ENCODE results near the gene FANCG. TPM values are rescaled to one million over a fixed set of nuclear protein-coding genes. Genes with fewer than 3 reads are reported as not detected.
A peak's percentile ranks its signal among the peaks of the same experiment; 100 is the strongest.

The FANCG gene
- total and polyA plus RNA-seq, 7 donors: 3.2 to 24.0 (median 11.0) TPM

DNA sequence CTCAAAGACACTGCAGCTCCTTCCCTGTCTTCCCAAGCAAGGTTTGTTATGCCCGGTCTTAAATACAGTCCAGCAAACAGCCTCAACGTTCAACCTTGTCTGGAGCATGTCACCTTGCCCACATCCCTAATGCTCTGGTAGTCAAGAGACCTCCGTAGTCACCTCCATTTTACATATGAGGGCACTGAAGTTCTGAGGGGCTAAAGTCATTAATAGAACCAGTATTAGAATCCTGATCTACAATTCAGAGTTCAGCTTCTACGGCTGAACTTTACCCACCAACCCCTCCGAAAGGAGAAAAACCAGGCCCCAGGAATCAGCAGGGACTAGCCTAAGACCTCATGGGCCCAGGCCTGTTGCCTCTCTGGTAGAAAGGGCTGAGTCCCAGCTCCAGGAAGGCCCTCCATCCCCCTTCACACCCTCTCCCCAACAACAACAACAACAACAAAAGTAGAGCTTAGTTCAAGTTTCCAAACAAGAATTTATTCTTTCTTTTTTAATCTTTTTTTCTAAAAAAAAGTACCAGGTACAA lies 24.0 kb upstream of the FANCG start:
- peaks cover 35 to 73% (median 52%) of the 10 kb centered on the region in 4 donors for H3K36me3 ChIP-seq
- intact Hi-C loops (cut with DNase I): loop anchor here (1.0 to 2.0 kb wide), 2 partner anchors 8 to 23 kb away; no protein-coding TSS in a partner anchor

DNA sequence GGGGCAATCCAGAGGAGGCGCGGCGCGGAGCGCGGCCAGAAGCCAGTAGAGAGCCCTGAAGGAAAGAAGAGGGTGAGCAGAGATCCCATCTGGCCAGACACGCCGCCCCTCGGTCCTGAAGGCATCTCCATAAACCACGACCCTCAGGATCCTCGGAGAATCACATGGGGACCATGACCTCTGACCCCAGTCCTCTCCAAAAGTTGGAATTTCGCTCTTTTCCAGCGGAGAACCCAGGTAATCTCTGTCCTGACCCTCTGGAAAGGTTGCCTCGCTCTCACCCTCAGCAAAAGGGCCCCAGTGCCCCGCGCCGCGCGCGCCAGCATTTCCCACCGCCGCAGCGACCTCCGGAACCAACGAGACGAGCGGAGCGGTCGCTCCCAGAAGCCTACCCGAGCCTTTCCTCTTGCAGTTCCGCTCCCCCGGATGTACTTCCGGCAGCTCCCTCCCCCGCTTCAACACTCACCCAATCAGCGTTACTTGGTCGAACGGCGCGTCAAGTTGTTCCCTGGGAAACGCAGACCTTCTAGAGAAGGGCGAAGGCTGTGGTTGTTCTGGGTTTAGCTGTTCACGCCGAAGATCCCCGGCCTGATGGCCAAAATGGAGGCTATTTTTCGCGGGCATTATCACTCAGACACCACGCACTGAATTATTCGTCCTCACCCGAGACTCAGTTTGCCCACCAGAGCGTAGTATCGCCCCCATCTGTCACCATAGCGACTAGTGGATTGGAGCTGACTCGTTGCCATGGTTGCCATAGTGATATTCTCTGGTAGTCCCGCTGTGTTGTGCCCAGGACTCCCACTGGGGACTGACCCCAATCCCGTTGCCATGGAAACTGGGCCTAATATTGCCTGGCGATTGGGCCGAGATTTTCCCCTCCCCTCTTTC lies 23.3 kb upstream of the FANCG start, which contains the start of gene STOML2:
TSS of gene STOML2 (minus strand) at position 363 of the 891 bp plus-strand sequence. CDS start at position 326, 37 bp downstream.
- Histone ChIP-seq H3K27ac (peak within 1 kb of the TSS; percentile 78 to 95 (median 88)), H3K27me3 (no peaks in the 10 kb centered on the region), H3K4me3 (peak within 1 kb of the TSS; percentile 48 to 85 (median 66)), H3K36me3 (peaks cover 34 to 66% (median 47%) of the 10 kb centered on the region in 4 donors), H3K9me3 (no peaks in the 10 kb centered on the region), H3K4me1 (peaks cover 0 to 28% (median 23%) of the 10 kb centered on the region in 4 donors)
- WGBS, 2 donors: 1% methylated on average over 57 of the region's 57 CpGs
- peak; percentile 98 for DNase-seq
- TF ChIP-seq EP300 (IDR thresholded peaks at IDR 0.05) (no peak), POLR2AphosphoS5 (IDR thresholded peaks at IDR 0.05) (peak; percentile 82 to 86 (median 83)), POLR2A (IDR thresholded peaks at IDR 0.05) (peak; percentile 35 to 48)
- intact Hi-C loops (cut with DNase I): loop anchor here (1.0 to 2.0 kb wide), 2 partner anchors 8 to 22 kb away; no protein-coding TSS in a partner anchor

More for the DNA sequence above, 24.0 kb upstream of the FANCG start:
- 43 to 47% methylated on average over 5 of the region's 5 CpGs for WGBS, 2 donors
- no peaks in the 10 kb centered on the region for H3K9me3 ChIP-seq
- H3K27me3 ChIP-seq: no peaks in the 10 kb centered on the region
- peak overlapping the region in 3 of 4 donors; percentile 48 to 85 (median 80) for H3K4me3 ChIP-seq
- peaks cover 0 to 28% (median 23%) of the 10 kb centered on the region in 4 donors for H3K4me1 ChIP-seq
- TF ChIP-seq EP300 (IDR thresholded peaks at IDR 0.05) (no peak), POLR2AphosphoS5 (IDR thresholded peaks at IDR 0.05) (no peak), POLR2A (IDR thresholded peaks at IDR 0.05) (no peak), CTCF (IDR thresholded peaks at IDR 0.05) (no peak)
- H3K27ac ChIP-seq: peak overlapping the region; percentile 78 to 95 (median 88)
- peak; percentile 34 for DNase-seq

GRCh38 chr9:35102465-35102768 lies 22.7 kb upstream of the FANCG start:
- TF ChIP-seq CTCF (IDR thresholded peaks at IDR 0.05): no peak
- no peak for TF ChIP-seq POLR2AphosphoS5 (IDR thresholded peaks at IDR 0.05)
- TF ChIP-seq POLR2A (IDR thresholded peaks at IDR 0.05): no peak
- no peak for TF ChIP-seq EP300 (IDR thresholded peaks at IDR 0.05)
- intact Hi-C loops (cut with DNase I): loop anchor here (2.0 kb wide), 1 partner anchor 22 kb away; no protein-coding TSS in a partner anchor
- DNase-seq: no peak
- Histone ChIP-seq H3K4me3 (peak overlapping the region; percentile 48 to 85 (median 66)), H3K36me3 (peaks cover 28 to 60% (median 41%) of the 10 kb centered on the region in 4 donors), H3K4me1 (peaks cover 0 to 28% (median 23%) of the 10 kb centered on the region in 4 donors), H3K27me3 (no peaks in the 10 kb centered on the region), H3K9me3 (no peaks in the 10 kb centered on the region), H3K27ac (peak overlapping the region; percentile 78 to 95 (median 88))
- 1 to 6% methylated on average over 10 of the region's 10 CpGs for WGBS, 2 donors

DNA sequence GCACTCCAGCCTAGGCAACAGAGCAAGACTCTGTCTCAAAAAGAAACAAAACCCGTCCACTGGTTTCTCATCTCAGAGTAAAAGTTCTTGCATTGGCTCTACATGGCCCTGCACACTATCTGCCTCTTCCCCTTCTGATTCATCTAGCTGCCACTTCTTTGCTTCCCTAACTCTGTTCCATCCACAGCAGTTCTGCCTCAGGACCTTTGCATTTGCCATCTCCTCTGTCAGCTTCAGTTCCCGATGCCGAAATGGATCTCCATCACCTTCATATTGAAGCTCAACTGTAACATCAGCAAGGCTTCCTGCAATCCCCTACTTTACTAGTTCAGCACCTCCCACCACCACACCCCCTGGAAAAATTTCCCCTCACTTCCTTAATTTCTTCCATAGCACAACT lies 17.8 kb upstream of the FANCG start:
- H3K9me3 ChIP-seq: no peaks in the 10 kb centered on the region
- TF ChIP-seq POLR2AphosphoS5 (IDR thresholded peaks at IDR 0.05) (no peak), CTCF (IDR thresholded peaks at IDR 0.05) (no peak), POLR2A (IDR thresholded peaks at IDR 0.05) (no peak), EP300 (IDR thresholded peaks at IDR 0.05) (no peak)
- peaks cover 11 to 45% (median 23%) of the 10 kb centered on the region in 4 donors for H3K36me3 ChIP-seq
- intact Hi-C loops (cut with DNase I): loop anchor here (2.0 to 5.0 kb wide), 2 partner anchors 110 to 199 kb away; partner anchors contain the start of gene DNAJB5
- no peaks in the 10 kb centered on the region for H3K27me3 ChIP-seq
- no peak overlapping the region for H3K27ac ChIP-seq
- no peak for DNase-seq
- 85 to 88% methylated on average over 3 of the region's 3 CpGs for WGBS, 2 donors
- H3K4me1 ChIP-seq: peaks cover 0 to 29% (median 26%) of the 10 kb centered on the region in 4 donors
- H3K4me3 ChIP-seq: no peak overlapping the region
